ENCODE results near the gene PRKN.

DNA sequence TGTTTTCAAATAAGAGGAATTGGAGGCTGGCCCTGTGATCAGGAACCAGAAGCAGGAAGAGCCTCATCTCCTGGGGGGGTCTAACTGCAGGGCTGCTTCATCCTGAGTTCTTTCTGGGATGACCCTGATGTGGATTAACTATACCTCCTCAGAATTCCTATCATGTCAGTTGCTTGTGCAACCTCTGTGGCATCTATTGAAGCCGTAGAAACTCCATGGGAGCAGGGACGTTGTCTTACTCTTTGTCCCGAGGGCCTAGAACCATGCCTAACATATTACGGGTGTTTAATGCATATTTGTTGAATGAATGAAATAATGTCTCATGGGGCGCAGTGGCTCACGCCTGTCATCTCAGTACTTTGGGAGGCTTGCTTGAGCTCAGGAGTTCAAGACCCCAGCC lies 1343.6 kb downstream of the PRKN start:
- TF ChIP-seq, protein P1, sequence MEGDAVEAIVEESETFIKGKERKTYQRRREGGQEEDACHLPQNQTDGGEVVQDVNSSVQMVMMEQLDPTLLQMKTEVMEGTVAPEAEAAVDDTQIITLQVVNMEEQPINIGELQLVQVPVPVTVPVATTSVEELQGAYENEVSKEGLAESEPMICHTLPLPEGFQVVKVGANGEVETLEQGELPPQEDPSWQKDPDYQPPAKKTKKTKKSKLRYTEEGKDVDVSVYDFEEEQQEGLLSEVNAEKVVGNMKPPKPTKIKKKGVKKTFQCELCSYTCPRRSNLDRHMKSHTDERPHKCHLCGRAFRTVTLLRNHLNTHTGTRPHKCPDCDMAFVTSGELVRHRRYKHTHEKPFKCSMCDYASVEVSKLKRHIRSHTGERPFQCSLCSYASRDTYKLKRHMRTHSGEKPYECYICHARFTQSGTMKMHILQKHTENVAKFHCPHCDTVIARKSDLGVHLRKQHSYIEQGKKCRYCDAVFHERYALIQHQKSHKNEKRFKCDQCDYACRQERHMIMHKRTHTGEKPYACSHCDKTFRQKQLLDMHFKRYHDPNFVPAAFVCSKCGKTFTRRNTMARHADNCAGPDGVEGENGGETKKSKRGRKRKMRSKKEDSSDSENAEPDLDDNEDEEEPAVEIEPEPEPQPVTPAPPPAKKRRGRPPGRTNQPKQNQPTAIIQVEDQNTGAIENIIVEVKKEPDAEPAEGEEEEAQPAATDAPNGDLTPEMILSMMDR (IDR thresholded peaks at IDR 0.05; ENCODE audit: low read length): no peak
- no peak for TF ChIP-seq EZH2 (IDR thresholded peaks at IDR 0.05; ENCODE audit: borderline replicate concordance, low read length)

Measured in OCI-LY1 (cell line).